Esophagus squamous epithelium (tissue), 5 donors: ENCODE results near the gene KCNN3. TPM values are rescaled to one million over a fixed set of nuclear protein-coding genes. Genes with fewer than 3 reads are reported as not detected.

Source experiments
- DNase-seq: peaks from one replicate; lab custom pipeline; 2025; lab: John Stamatoyannopoulos, UW
- H3K27ac ChIP-seq, 4 donors: fragments of 200-600 bp; sonication (generic); one replicate each; pipeline ENCODE4 v1.5.1; 2016 to 2019; ENCODE audit warnings: mild to moderate bottlenecking in 1 of 4
- H3K27me3 ChIP-seq, 4 donors: fragments of 200-600 bp; sonication (generic); 1 replicate in 3 of 4; 2 replicates in 1 of 4; pipeline versions ENCODE4 v1.5.1 to v1.6.0; 2017 to 2021; ENCODE audit warnings: antibody characterized with exemption in 1 of 4
- H3K36me3 ChIP-seq, 3 donors: fragments of 200-600 bp; sonication (generic); one replicate each; pipeline ENCODE4 v1.5.1; 2016 to 2019
- H3K4me1 ChIP-seq, 3 donors: fragments of 200-600 bp; sonication (generic); one replicate each; pipeline ENCODE4 v1.5.1; 2017 to 2019
- H3K4me3 ChIP-seq, 4 donors: fragments of 200-600 bp; sonication (generic); 1 replicate in 3 of 4; 2 replicates in 1 of 4; pipeline ENCODE4 v1.5.1; 2016 to 2019; ENCODE audit warnings: mild to moderate bottlenecking in 2 of 4, moderate library complexity in 1 of 4
- H3K9me3 ChIP-seq, 3 donors: fragments of 200-600 bp; sonication (generic); one replicate each; pipeline ENCODE4 v1.5.1; 2016 to 2019
- POLR2A ChIP-seq, 4 donors: fragments of 450-650 bp; IDR thresholded peaks; one replicate each; pipeline ENCODE4 v1.6.1; 2017; ENCODE audit warnings: antibody characterized with exemption in 4 of 4, mild to moderate bottlenecking in 4 of 4, moderate library complexity in 3 of 4
- WGBS, 2 donors: methylation state at CpG; one replicate each; pipeline ENCODE4 v1.1.5; 2018; 5-methylcytosine and 5-hydroxymethylcytosine counted together
- intact Hi-C: fragments of 100-400 bp; cut with DNase I; formaldehyde crosslinking; loops from one replicate; pipeline ENCODE4 v1.15.0; 2022
- total RNA-seq, 4 donors: library from RNA; depleted of rRNA; stranded (reverse); fragments of >200 nt; gene quantifications; one replicate each; pipeline ENCODE4 v1.1.0, GENCODE V29; 2016
- TF ChIP-seq, protein P1 (sequence below), 6 experiments: fragments of 450-650 bp in 4 of 6; fragments of 200-600 bp in 2 of 6; sonication (generic) in 2 of 6; IDR thresholded peaks; one replicate each; pipeline ENCODE4 v1.5.1; 2016 to 2019; ENCODE audit warnings: antibody characterized with exemption in 6 of 6, mild to moderate bottlenecking in 4 of 6, moderate library complexity in 4 of 6
- donor health status: DM: yes; HTN: yes; CAD: no.

Gene KCNN3
- total RNA-seq, 4 donors from 2014 or later = 0.08 to 1.7 (median 0.50) TPM

GRCh38 chr1:154697710-154698109 is 172.4 kb downstream of the KCNN3 start:
- intact Hi-C loops = no loop called here
- peaks cover 0 to 10% (median 0%) of the 10 kb centered on the region in 4 donors for H3K27me3 ChIP-seq
- H3K36me3 ChIP-seq = no peaks in the 10 kb centered on the region
- no peak overlapping the region for H3K27ac ChIP-seq
- H3K4me1 ChIP-seq = peaks cover 0 to 5% (median 0%) of the 10 kb centered on the region in 3 donors
- no peak overlapping the region for H3K4me3 ChIP-seq
- TF ChIP-seq POLR2A (IDR thresholded peaks at IDR 0.05) = no peak
- TF ChIP-seq, protein P1, sequence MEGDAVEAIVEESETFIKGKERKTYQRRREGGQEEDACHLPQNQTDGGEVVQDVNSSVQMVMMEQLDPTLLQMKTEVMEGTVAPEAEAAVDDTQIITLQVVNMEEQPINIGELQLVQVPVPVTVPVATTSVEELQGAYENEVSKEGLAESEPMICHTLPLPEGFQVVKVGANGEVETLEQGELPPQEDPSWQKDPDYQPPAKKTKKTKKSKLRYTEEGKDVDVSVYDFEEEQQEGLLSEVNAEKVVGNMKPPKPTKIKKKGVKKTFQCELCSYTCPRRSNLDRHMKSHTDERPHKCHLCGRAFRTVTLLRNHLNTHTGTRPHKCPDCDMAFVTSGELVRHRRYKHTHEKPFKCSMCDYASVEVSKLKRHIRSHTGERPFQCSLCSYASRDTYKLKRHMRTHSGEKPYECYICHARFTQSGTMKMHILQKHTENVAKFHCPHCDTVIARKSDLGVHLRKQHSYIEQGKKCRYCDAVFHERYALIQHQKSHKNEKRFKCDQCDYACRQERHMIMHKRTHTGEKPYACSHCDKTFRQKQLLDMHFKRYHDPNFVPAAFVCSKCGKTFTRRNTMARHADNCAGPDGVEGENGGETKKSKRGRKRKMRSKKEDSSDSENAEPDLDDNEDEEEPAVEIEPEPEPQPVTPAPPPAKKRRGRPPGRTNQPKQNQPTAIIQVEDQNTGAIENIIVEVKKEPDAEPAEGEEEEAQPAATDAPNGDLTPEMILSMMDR (IDR thresholded peaks at IDR 0.05) = no peak
- H3K9me3 ChIP-seq = no peaks in the 10 kb centered on the region
- no peak for DNase-seq

DNA sequence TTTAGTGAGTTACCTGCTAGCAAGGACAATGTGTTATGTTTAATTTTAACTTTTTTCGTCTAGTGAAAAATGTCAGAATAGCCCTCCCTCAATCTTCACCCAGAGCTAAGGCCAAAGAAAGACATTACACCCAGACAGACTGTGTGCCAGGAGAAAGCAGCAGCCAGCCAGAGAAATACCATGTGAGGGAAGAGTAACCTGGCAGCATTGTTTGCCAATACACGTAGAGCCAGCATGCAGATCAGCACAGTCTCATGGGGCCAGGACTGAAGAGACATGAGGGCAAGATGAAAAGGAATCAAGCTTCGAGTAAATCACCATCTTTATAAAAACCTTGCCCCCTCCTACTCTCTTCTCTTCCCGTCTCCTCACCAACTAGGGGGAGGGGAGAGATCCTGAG is 173.6 kb downstream of the KCNN3 start:
- Histone ChIP-seq H3K9me3 (no peaks in the 10 kb centered on the region), H3K4me3 (no peak overlapping the region), H3K4me1 (peaks cover 0 to 5% (median 0%) of the 10 kb centered on the region in 3 donors), H3K27me3 (peaks cover 0 to 10% (median 0%) of the 10 kb centered on the region in 4 donors), H3K27ac (no peak overlapping the region), H3K36me3 (no peaks in the 10 kb centered on the region)
- intact Hi-C loops = no loop called here
- TF ChIP-seq, protein P1 (IDR thresholded peaks at IDR 0.05) = no peak
- TF ChIP-seq POLR2A (IDR thresholded peaks at IDR 0.05) = no peak
- DNase-seq = no peak
- 35 to 41% methylated on average over 4 of the region's 4 CpGs for WGBS, 2 donors

DNA sequence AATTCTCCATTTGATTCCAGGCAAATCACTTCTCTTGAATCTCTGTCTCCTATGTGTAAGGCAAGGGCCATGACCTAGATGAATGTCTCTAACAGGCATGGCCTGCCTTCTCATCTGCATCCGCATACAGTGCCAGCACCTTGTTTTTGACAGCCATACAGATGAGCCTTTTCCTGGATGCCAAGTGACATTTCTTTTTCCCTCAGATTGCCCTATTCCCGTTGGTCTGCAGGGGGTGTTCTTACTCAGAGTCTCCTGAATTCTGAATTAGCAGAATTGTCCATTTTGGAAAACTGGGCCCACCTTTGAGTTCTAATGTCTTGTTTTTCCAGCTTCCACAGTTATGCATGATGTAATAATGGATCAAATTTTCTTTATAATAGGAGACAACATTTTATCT is 174.1 kb downstream of the KCNN3 start:
- Histone ChIP-seq H3K4me1 (peaks cover 0 to 5% (median 0%) of the 10 kb centered on the region in 3 donors), H3K4me3 (no peak overlapping the region), H3K27me3 (peaks cover 0 to 10% (median 0%) of the 10 kb centered on the region in 4 donors), H3K9me3 (no peaks in the 10 kb centered on the region), H3K27ac (no peak overlapping the region), H3K36me3 (no peaks in the 10 kb centered on the region)
- WGBS, 2 donors = 42 to 48% methylated on average over 2 of the region's 2 CpGs
- intact Hi-C loops = no loop called here
- TF ChIP-seq, protein P1 (IDR thresholded peaks at IDR 0.05) = peak in 1 of 6 experiments; percentile 8
- TF ChIP-seq POLR2A (IDR thresholded peaks at IDR 0.05) = no peak
- no peak for DNase-seq

- Histone ChIP-seq H3K4me1 (peaks cover 0 to 5% (median 0%) of the 10 kb centered on the region in 3 donors), H3K4me3 (no peak overlapping the region), H3K36me3 (no peaks in the 10 kb centered on the region), H3K9me3 (no peaks in the 10 kb centered on the region), H3K27ac (no peak overlapping the region), H3K27me3 (peaks cover 0 to 10% (median 0%) of the 10 kb centered on the region in 4 donors)
- intact Hi-C loops = no loop called here
- no peak for TF ChIP-seq POLR2A (IDR thresholded peaks at IDR 0.05)
- TF ChIP-seq, protein P1 (IDR thresholded peaks at IDR 0.05) = no peak
- 80 to 88% methylated on average over 4 of the region's 4 CpGs for WGBS, 2 donors
- DNase-seq = no peak
These were observed 175.1 kb downstream of the KCNN3 start for GRCh38 chr1:154694995-154695394.

DNA sequence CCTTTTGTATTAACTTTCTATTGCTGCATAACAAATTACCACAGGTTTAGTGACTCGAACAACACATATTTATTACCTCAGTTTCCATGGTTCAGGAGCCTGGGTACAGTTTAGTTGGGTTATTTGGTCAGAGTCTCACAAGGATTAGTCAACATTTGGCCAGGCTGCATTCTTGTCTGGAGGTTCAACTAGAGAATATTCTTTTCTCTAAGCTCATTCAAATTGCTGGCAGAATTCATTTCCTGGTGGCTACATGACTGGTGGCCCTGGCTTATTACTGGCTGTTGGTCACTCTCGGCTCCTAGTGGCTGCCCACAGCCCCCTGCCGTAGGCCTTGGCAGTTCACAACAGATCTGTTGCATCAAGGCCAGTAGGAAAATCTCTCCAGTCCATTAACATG is 181.0 kb downstream of the KCNN3 start:
- H3K27me3 ChIP-seq = peaks cover 0 to 5% (median 0%) of the 10 kb centered on the region in 4 donors
- no peaks in the 10 kb centered on the region for H3K4me1 ChIP-seq
- no peak for DNase-seq
- intact Hi-C loops = no loop called here
- 66 to 74% methylated on average over 3 of the region's 3 CpGs for WGBS, 2 donors
- no peaks in the 10 kb centered on the region for H3K9me3 ChIP-seq
- no peak for TF ChIP-seq POLR2A (IDR thresholded peaks at IDR 0.05)
- TF ChIP-seq, protein P1 (IDR thresholded peaks at IDR 0.05) = no peak
- H3K27ac ChIP-seq = no peak overlapping the region
- H3K4me3 ChIP-seq = no peak overlapping the region
- H3K36me3 ChIP-seq = no peaks in the 10 kb centered on the region
